ENCODE results near the gene SSR3.

SSR3 gene

GRCh38 chr3:156516284-156516683 is 38.6 kb downstream of the SSR3 start:
- H3K27me3 ChIP-seq (ENCODE audit: low read depth): peaks cover 56% of the 10 kb centered on the region
- in situ Hi-C loops (cut with MboI; ENCODE audit: low sequenced_read_pairs): loop anchor here (25.0 kb wide), 2 partner anchors 354 to 504 kb away; no protein-coding TSS in a partner anchor

DNA sequence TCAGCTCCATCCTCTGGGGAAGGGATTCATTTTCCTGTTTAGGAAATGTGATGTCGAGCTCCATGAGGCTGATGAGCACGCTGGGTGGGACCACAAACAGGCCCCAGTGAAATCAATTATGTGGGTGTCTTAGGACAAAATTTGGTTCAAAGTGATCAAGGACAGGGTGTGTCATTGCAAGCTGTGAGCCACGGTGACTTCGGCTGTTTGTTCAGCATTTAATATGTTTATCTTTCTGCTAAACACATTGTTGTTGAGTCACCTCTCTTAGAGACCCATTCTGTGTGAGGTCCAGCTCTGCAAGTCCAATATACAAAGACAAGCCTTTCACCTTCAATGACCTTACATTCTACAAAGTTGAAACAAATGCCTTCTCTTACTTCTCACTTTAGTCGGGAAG is 41.3 kb downstream of the SSR3 start:
- H3K36me3 ChIP-seq (replicated peaks): no peaks in the 10 kb centered on the region
- peaks cover 46% of the 10 kb centered on the region for H3K27me3 ChIP-seq (ENCODE audit: low read depth)
- no peaks in the 10 kb centered on the region for H3K9me3 ChIP-seq
- in situ Hi-C loops (cut with MboI; ENCODE audit: low sequenced_read_pairs): loop anchor here (25.0 kb wide), 2 partner anchors 351 to 501 kb away; no protein-coding TSS in a partner anchor
- H3K4me1 ChIP-seq: 0 out of 2 replicates have a peak, but pooled peaks cover 3% of the 10 kb centered on the region
- H3K4me3 ChIP-seq: no peak overlapping the region
- no peak for DNase-seq (ENCODE audit: low spot score in 2 of 2)

More at GRCh38 chr3:156516284-156516683, 38.6 kb downstream of the SSR3 start:
- Histone ChIP-seq H3K4me1 (0 out of 2 replicates have a peak, but pooled peaks cover 3% of the 10 kb centered on the region), H3K9me3 (no peaks in the 10 kb centered on the region), H3K4me3 (no peak overlapping the region), H3K36me3 (replicated peaks) (no peaks in the 10 kb centered on the region)
- peak in 1 of 2 experiments; percentile 41 for DNase-seq (ENCODE audit: low spot score in 2 of 2)

DNA sequence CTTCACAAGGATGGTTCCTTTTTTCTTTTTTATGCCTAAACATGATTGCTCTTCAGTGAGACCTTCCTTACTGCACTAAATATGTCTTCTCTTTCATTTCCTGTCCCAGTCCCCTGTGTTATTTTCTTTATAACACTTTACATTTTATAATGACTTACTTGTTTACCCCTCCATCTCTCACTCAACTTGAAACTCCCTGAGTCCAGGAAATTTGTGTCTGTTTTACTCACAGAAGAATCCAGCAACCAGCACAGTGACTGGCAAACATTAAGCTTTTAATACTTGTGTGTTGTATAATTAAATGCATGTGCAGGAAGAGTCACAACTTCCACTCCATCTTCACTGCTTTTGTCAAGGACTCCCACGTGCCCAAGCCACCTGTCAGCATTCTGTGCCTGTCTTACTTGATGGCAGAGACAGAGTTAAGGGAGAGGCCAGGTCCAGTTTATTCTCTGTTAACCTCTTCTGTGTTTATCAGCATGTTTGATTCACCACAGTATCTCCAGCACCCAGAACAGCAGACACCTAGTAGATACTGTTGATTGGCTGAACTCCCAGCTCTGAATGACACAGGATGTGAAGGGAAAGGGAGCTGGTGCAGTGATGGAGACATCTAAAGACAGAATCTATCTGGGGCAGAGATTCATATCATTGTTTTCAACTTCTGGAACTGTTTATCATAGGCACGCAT is 42.8 kb downstream of the SSR3 start:
- Histone ChIP-seq H3K36me3 (replicated peaks) (no peaks in the 10 kb centered on the region), H3K4me3 (no peak overlapping the region), H3K4me1 (0 out of 2 replicates have a peak, but pooled peaks cover 3% of the 10 kb centered on the region), H3K27me3 (ENCODE audit: low read depth) (peaks cover 38% of the 10 kb centered on the region), H3K9me3 (no peaks in the 10 kb centered on the region)
- in situ Hi-C loops (cut with MboI; ENCODE audit: low sequenced_read_pairs): loop anchor here (25.0 kb wide), 2 partner anchors 350 to 500 kb away; no protein-coding TSS in a partner anchor
- DNase-seq (ENCODE audit: low spot score in 2 of 2): no peak

- H3K27me3 ChIP-seq (ENCODE audit: low read depth): peaks cover 30% of the 10 kb centered on the region
- DNase-seq (ENCODE audit: low spot score in 2 of 2): peak in 1 of 2 experiments; percentile 47
- no peaks in the 10 kb centered on the region for H3K36me3 ChIP-seq (replicated peaks)
- no peaks in the 10 kb centered on the region for H3K4me1 ChIP-seq
- no peak overlapping the region for H3K4me3 ChIP-seq
- H3K9me3 ChIP-seq: no peaks in the 10 kb centered on the region
- in situ Hi-C loops (cut with MboI; ENCODE audit: low sequenced_read_pairs): loop anchor here (25.0 kb wide), 2 partner anchors 347 to 497 kb away; no protein-coding TSS in a partner anchor
Observed at GRCh38 chr3:156509189-156510174, 45.4 kb downstream of the SSR3 start.

DNA sequence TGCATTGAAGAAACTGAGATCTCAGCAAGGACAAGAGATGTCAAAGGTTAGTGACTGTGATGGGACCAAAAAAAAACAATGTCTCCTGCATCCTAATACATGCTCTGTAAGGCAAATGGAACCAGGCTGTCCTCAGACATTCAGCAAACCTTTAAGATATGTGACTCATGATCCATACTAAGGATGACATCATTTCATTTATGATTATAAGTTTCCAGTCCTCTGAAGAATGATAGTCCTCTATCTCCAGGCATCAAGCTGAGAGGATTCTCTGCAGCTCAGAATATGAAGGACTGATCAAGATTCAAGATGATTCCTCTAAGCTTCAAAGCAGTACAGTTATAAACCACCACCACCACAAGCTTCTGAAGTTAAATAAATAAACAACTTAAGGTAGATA is 47.6 kb downstream of the SSR3 start:
- H3K4me3 ChIP-seq: no peak overlapping the region
- in situ Hi-C loops (cut with MboI; ENCODE audit: low sequenced_read_pairs): loop anchor here (25.0 kb wide), 2 partner anchors 345 to 495 kb away; no protein-coding TSS in a partner anchor
- no peak for DNase-seq (ENCODE audit: low spot score in 2 of 2)
- no peaks in the 10 kb centered on the region for H3K9me3 ChIP-seq
- H3K4me1 ChIP-seq: no peaks in the 10 kb centered on the region
- H3K36me3 ChIP-seq (replicated peaks): no peaks in the 10 kb centered on the region
- H3K27me3 ChIP-seq (ENCODE audit: low read depth): peaks cover 35% of the 10 kb centered on the region

DNA sequence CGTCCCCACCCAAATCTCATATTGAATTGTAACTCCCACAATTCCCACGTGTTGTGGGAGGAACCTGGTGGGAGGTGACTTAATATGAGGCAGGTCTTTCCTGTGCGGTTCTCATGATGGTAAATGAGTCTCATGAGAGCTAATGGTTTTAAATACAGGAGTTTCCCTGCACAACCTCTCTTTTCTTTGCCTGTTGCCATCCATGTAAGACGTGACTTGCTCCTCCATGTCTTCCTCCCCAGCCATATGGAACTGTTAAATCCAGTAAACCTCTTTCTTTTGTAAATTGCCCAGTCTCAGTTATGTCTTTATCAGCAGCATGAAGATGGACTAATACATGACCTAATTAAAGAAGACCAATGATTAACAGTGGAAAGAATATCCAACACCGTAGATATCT is 56.6 kb downstream of the SSR3 start:
- Histone ChIP-seq H3K4me1 (no peaks in the 10 kb centered on the region), H3K36me3 (replicated peaks) (no peaks in the 10 kb centered on the region), H3K9me3 (peaks cover 3% of the 10 kb centered on the region; the same call in 1 of the 2 replicates), H3K4me3 (no peak overlapping the region), H3K27me3 (ENCODE audit: low read depth) (no peaks in the 10 kb centered on the region; the same call in 1 of the 2 replicates)
- in situ Hi-C loops (cut with MboI; ENCODE audit: low sequenced_read_pairs): no loop called here
- DNase-seq (ENCODE audit: low spot score in 2 of 2): no peak

DNA sequence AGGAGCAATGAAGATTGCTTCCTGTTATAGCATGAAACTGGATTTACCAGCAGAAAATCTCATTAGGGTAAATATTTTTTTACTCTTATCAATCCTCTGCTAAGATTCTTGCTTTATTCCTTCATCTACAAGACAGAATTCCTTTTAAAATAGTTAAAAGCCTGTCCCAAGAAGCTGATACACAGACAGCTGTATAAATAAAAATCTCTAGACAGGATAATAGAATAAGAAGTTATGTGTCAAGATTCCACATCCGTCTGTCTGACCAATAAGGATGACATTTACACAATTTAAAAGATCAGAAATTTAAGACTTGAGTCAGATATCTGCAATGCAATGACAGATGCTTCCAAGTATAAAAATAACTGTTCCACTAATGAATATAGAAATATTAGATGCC is 57.6 kb downstream of the SSR3 start:
- H3K36me3 ChIP-seq (replicated peaks): no peaks in the 10 kb centered on the region
- peaks cover 3% of the 10 kb centered on the region; the same call in 1 of the 2 replicates for H3K9me3 ChIP-seq
- H3K4me1 ChIP-seq: no peaks in the 10 kb centered on the region
- H3K4me3 ChIP-seq: no peak overlapping the region
- 0 out of 2 replicates have a peak, but pooled peaks cover 3% of the 10 kb centered on the region for H3K27me3 ChIP-seq (ENCODE audit: low read depth)
- in situ Hi-C loops (cut with MboI; ENCODE audit: low sequenced_read_pairs): no loop called here
- no peak for DNase-seq (ENCODE audit: low spot score in 2 of 2)

- Histone ChIP-seq H3K9me3 (peaks cover 3% of the 10 kb centered on the region; the same call in 1 of the 2 replicates), H3K27me3 (ENCODE audit: low read depth) (peaks cover 3% of the 10 kb centered on the region; the same call in 1 of the 2 replicates), H3K4me3 (no peak overlapping the region), H3K36me3 (replicated peaks) (no peaks in the 10 kb centered on the region), H3K4me1 (no peaks in the 10 kb centered on the region)
- no peak for DNase-seq (ENCODE audit: low spot score in 2 of 2)
- in situ Hi-C loops (cut with MboI; ENCODE audit: low sequenced_read_pairs): no loop called here
Observed at GRCh38 chr3:156495816-156496215, 59.1 kb downstream of the SSR3 start.

- Histone ChIP-seq H3K36me3 (replicated peaks) (no peaks in the 10 kb centered on the region), H3K4me3 (no peak overlapping the region), H3K4me1 (no peaks in the 10 kb centered on the region), H3K27me3 (ENCODE audit: low read depth) (peaks cover 3% of the 10 kb centered on the region; the same call in 1 of the 2 replicates), H3K9me3 (peaks cover 3% of the 10 kb centered on the region; the same call in 1 of the 2 replicates)
- in situ Hi-C loops (cut with MboI; ENCODE audit: low sequenced_read_pairs): no loop called here
- DNase-seq (ENCODE audit: low spot score in 2 of 2): no peak
Observed at GRCh38 chr3:156493887-156494286, 61.0 kb downstream of the SSR3 start.

DNA sequence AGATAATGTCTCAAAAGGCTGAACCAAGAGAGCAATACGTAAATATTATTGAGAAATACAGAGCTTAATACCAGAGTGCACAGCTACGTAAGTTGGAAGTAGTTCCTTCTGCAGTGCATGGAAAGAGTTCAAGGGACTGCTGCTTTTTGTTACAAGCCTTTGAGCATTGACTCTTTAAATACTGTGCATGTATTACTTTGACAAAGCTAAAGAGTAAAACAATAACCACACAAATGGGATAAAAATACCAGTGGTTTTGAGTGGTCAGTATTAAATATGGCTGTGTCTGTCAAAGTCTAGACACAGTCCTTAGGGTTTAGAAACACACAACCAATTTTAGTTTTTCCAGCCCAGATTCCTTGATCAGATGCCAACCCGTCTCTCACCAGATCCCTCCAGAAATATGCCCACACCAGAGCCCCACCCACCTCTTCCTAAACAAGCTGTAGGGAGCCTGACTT is 62.1 kb downstream of the SSR3 start:
- Histone ChIP-seq H3K4me3 (no peak overlapping the region), H3K36me3 (replicated peaks) (no peaks in the 10 kb centered on the region), H3K27me3 (ENCODE audit: low read depth) (peaks cover 3% of the 10 kb centered on the region; the same call in 1 of the 2 replicates), H3K4me1 (no peaks in the 10 kb centered on the region), H3K9me3 (peaks cover under 1% of the 10 kb centered on the region; the same call in 1 of the 2 replicates)
- no peak for DNase-seq (ENCODE audit: low spot score in 2 of 2)
- in situ Hi-C loops (cut with MboI; ENCODE audit: low sequenced_read_pairs): no loop called here

GRCh38 chr3:156491192-156491591 is 63.7 kb downstream of the SSR3 start:
- H3K27me3 ChIP-seq (ENCODE audit: low read depth): peaks cover 9% of the 10 kb centered on the region; the same call in 1 of the 2 replicates
- no peak for DNase-seq (ENCODE audit: low spot score in 2 of 2)

More at GRCh38 chr3:156491192-156491591, 63.7 kb downstream of the SSR3 start:
- H3K4me1 ChIP-seq: no peaks in the 10 kb centered on the region
- no peak overlapping the region for H3K4me3 ChIP-seq
- in situ Hi-C loops (cut with MboI; ENCODE audit: low sequenced_read_pairs): no loop called here
- no peaks in the 10 kb centered on the region for H3K9me3 ChIP-seq
- H3K36me3 ChIP-seq (replicated peaks): no peaks in the 10 kb centered on the region
